Endothelial cell of umbilical vein (primary cell): ENCODE measurements around the gene SRPK1. TPM values are rescaled to one million over a fixed set of nuclear protein-coding genes. Genes with fewer than 3 reads are reported as not detected.

Experiments used
- BruUV-seq: library from RNA; stranded (reverse); fragments of 400-500 nt; replicated peaks from 2 replicates; lab custom pipeline; 2021; lab: Mats Ljungman, UMichigan
- CTCF ChIA-PET: fragments of 300-600, 350-600 bp; sonication (Branson Sonifier 250); formaldehyde crosslinking; loops from one replicate; lab custom pipeline; 2021; ENCODE audit warnings: antibody characterized with exemption, inconsistent platforms; lab: Charles Lee
- POLR2A ChIA-PET: fragments of 300-600, 350-600 bp; sonication (Branson Sonifier 250); formaldehyde crosslinking; loops from one replicate; lab custom pipeline; 2021; ENCODE audit warnings: antibody characterized with exemption, inconsistent platforms; lab: Charles Lee
- DNase-seq: peaks from one replicate; pipeline ENCODE4 v3.0.0-alpha.2; 2011; ENCODE audit warnings: low read depth, low spot score
- FAIRE-seq: peaks from 2 replicates; lab custom pipeline; 2011; peaks lifted over from hg19 to GRCh38; lab: Jason Lieb, UNC
- H2AFZ ChIP-seq: 2 replicates; pipeline ENCODE4 v1.6.0; 2012; ENCODE audit warnings: low read depth, low read length, control low read depth, inconsistent platforms
- H3K27ac ChIP-seq: 2 replicates; pipeline ENCODE4 v1.5.1; 2011; ENCODE audit warnings: low read depth, mild to moderate bottlenecking, control low read depth, low read length, moderate library complexity; ENCODE audit not compliant: insufficient read depth
- H3K27me3 ChIP-seq, 2 experiments: 2 replicates each; pipeline versions ENCODE4 v1.6.0 to v1.6.1; 2011; ENCODE audit warnings: low read length in 2 of 2, mixed read lengths in 1 of 2; ENCODE audit not compliant: control insufficient read depth in 2 of 2, insufficient read depth in 2 of 2
- H3K36me3 ChIP-seq, 2 experiments: 2 replicates in 1 of 2; 3 replicates in 1 of 2; pipeline ENCODE4 v1.5.1; 2011; ENCODE audit warnings: low read length in 2 of 2, mild to moderate bottlenecking in 1 of 2, moderate library complexity in 1 of 2; ENCODE audit not compliant: control insufficient read depth in 2 of 2, insufficient read depth in 2 of 2; ENCODE audit errors: extremely low read depth in 1 of 2
- H3K4me1 ChIP-seq: 3 replicates; pipeline ENCODE4 v1.5.1; 2011; ENCODE audit warnings: mild to moderate bottlenecking, low read length; ENCODE audit not compliant: control insufficient read depth, insufficient read depth; ENCODE audit errors: extremely low read depth
- H3K4me2 ChIP-seq: 2 replicates; pipeline ENCODE4 v1.6.1; 2011; ENCODE audit warnings: low read length, control low read depth, mixed read lengths; ENCODE audit not compliant: insufficient read depth
- H3K4me3 ChIP-seq, 3 experiments: fragments of 200-600 bp in 1 of 3; sonication (generic), shearing (Covaris generic) in 1 of 3; replicated peaks in 1 of 3; 2 replicates each; pipeline ENCODE4 v1.5.1; 2011 to 2016; ENCODE audit warnings: control low read depth in 3 of 3, low read length in 3 of 3, mild to moderate bottlenecking in 2 of 3, inconsistent platforms in 1 of 3, low read depth in 1 of 3, moderate library complexity in 1 of 3; ENCODE audit not compliant: insufficient read depth in 1 of 3
- H3K79me2 ChIP-seq: 2 replicates; pipeline ENCODE4 v1.6.0; 2012; ENCODE audit warnings: low read length, inconsistent platforms; ENCODE audit not compliant: control insufficient read depth, insufficient read depth
- H3K9ac ChIP-seq: replicated peaks from 2 replicates; pipeline ENCODE3; 2011; ENCODE audit warnings: low read length, control low read depth; ENCODE audit not compliant: insufficient read depth; ENCODE audit errors: extremely low read depth
- H3K9me1 ChIP-seq: replicated peaks from 3 replicates; pipeline ENCODE4 v1.6.0; 2011; ENCODE audit warnings: mild to moderate bottlenecking, low read length; ENCODE audit not compliant: control insufficient read depth, insufficient read depth; ENCODE audit errors: extremely low read depth
- H3K9me3 ChIP-seq: replicated peaks from 2 replicates; pipeline ENCODE4 v1.5.1; 2012; ENCODE audit warnings: low read length, inconsistent platforms; ENCODE audit not compliant: control insufficient read depth, insufficient read depth
- H4K20me1 ChIP-seq: replicated peaks from 2 replicates; pipeline ENCODE3; 2011; ENCODE audit warnings: mild to moderate bottlenecking, low read length; ENCODE audit not compliant: control insufficient read depth, insufficient read depth; ENCODE audit errors: extremely low read depth
- EZH2 ChIP-seq: IDR thresholded peaks from 2 replicates; pipeline ENCODE4 v1.6.1; 2012; ENCODE audit warnings: borderline replicate concordance, low read depth, mild to moderate bottlenecking, moderate library complexity, low read length, inconsistent platforms; ENCODE audit not compliant: severe bottlenecking
- FOS ChIP-seq: IDR thresholded peaks from 2 replicates; pipeline ENCODE4 v1.6.1; 2011; ENCODE audit warnings: mild to moderate bottlenecking, low read length, moderate library complexity, borderline replicate concordance; ENCODE audit not compliant: insufficient read depth
- GATA2 ChIP-seq: IDR thresholded peaks from 2 replicates; pipeline ENCODE4 v1.7.0; 2011; ENCODE audit warnings: low read depth, mild to moderate bottlenecking, moderate library complexity, mixed read lengths, low read length; ENCODE audit not compliant: insufficient read length, insufficient read depth
- JUN ChIP-seq: IDR thresholded peaks from 2 replicates; pipeline ENCODE4 v1.6.1; 2011; ENCODE audit warnings: borderline replicate concordance, low read depth; ENCODE audit not compliant: insufficient read length, insufficient read depth
- MYC ChIP-seq: IDR thresholded peaks from one replicate; pipeline ENCODE4 v1.6.1; 2011; ENCODE audit warnings: mild to moderate bottlenecking, low read depth, low read length
- POLR2A ChIP-seq: IDR thresholded peaks from 2 replicates; pipeline ENCODE4 v1.6.1; 2012; ENCODE audit warnings: low read depth, mild to moderate bottlenecking, control low read depth, low read length
- POLR2AphosphoS5 ChIP-seq: IDR thresholded peaks from 2 replicates; pipeline ENCODE4 v1.6.1; 2012; ENCODE audit warnings: low read depth, mild to moderate bottlenecking, control low read depth, low read length, moderate library complexity; ENCODE audit not compliant: insufficient read depth
- dilution Hi-C: fragments of 300-500 bp; cut with MboI; formaldehyde crosslinking; loops from one replicate; pipeline ENCODE4 v1.15.0; 2019; ENCODE audit warnings: low sequenced_read_pairs; ENCODE audit not compliant: extremely low pct_ligation_motif_present
- intact Hi-C: fragments of 100-400 bp; cut with micrococcal nuclease; formaldehyde crosslinking; loops from one replicate; pipeline ENCODE4 v1.10.0; 2022
- polyA plus RNA-seq, 4 experiments: library from polyadenylated mRNA; depleted of rRNA in 3 of 4; stranded (reverse) in 3 of 4; unstranded in 1 of 4; fragments of >200 nt; gene quantifications; 2 replicates each; pipeline versions ENCODE4 v1.2.1 to v1.2.3, GENCODE V29; 2011 to 2012; ENCODE audit warnings: missing spikeins in 1 of 4
- total RNA-seq: library from RNA; stranded (reverse); gene quantifications from 2 replicates; pipeline ENCODE4 v1.2.3, GENCODE V29; 2021
- TF ChIP-seq, protein P1 (sequence below), 2 donors: IDR thresholded peaks; 1 replicate in 1 of 2; 2 replicates in 1 of 2; pipeline ENCODE4 v1.5.1; 2011; ENCODE audit warnings: low read length in 2 of 2, mild to moderate bottlenecking in 2 of 2, moderate library complexity in 2 of 2, control low read depth in 1 of 2, inconsistent platforms in 1 of 2, low read depth in 1 of 2; ENCODE audit not compliant: insufficient read depth in 1 of 2; ENCODE audit errors: extremely low read depth in 1 of 2
- TF ChIP-seq, protein P2 (sequence below): IDR thresholded peaks from 2 replicates; pipeline ENCODE4 v1.6.1; 2011; ENCODE audit not compliant: insufficient read depth, insufficient read length

SRPK1 gene
- total and polyA plus RNA-seq, 2 donors (not counting 3 experiments of a cell fraction or from before 2014, with no cell fraction given), result 18.9 to 72.7 TPM

DNA sequence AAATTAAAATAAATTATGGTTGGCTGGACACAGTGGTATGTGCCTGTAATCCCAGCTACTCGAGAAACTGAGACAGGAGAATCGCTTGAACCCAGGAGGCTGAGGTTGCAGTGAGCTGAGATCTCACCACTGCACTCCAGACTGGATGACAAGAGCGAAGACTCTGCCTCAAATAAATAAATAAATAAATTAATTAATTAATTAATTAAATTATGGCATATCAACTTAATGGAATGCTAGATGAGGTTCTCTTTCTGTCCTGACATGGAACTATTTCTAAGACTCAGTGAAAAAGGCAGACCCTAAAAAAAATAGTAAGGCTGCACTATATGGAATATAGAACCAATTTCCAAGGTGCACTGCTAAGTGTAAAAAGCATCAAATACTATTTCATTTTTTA, 4.8 kb downstream of the SRPK1 start:
- FAIRE-seq, result no peak
- TF ChIP-seq, protein P1, sequence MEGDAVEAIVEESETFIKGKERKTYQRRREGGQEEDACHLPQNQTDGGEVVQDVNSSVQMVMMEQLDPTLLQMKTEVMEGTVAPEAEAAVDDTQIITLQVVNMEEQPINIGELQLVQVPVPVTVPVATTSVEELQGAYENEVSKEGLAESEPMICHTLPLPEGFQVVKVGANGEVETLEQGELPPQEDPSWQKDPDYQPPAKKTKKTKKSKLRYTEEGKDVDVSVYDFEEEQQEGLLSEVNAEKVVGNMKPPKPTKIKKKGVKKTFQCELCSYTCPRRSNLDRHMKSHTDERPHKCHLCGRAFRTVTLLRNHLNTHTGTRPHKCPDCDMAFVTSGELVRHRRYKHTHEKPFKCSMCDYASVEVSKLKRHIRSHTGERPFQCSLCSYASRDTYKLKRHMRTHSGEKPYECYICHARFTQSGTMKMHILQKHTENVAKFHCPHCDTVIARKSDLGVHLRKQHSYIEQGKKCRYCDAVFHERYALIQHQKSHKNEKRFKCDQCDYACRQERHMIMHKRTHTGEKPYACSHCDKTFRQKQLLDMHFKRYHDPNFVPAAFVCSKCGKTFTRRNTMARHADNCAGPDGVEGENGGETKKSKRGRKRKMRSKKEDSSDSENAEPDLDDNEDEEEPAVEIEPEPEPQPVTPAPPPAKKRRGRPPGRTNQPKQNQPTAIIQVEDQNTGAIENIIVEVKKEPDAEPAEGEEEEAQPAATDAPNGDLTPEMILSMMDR (IDR thresholded peaks at IDR 0.05; ENCODE audit: extremely low read depth in 1 of 2, insufficient read depth in 1 of 2, low read depth in 1 of 2, low read length in 2 of 2), result no peak
- TF ChIP-seq FOS, result no peak
- no peak for TF ChIP-seq GATA2
- TF ChIP-seq MYC, result no peak
- TF ChIP-seq EZH2, result no peak
- TF ChIP-seq POLR2A, result no peak
- no TSS peak for BruUV-seq
- H3K27ac ChIP-seq, result no peak overlapping the region
- no peaks in the 10 kb centered on the region for H3K9me1 ChIP-seq
- no peak overlapping the region for H2AFZ ChIP-seq
- no peaks in the 10 kb centered on the region for H3K9me3 ChIP-seq
- H3K27me3 ChIP-seq, result no peaks in the 10 kb centered on the region
- CTCF ChIA-PET, result interaction anchor here (2.0 kb wide), 1 partner anchor 8 kb away, joined by 8 read pairs; no protein-coding TSS in a partner anchor
- H4K20me1 ChIP-seq, result no peaks in the 10 kb centered on the region
- DNase-seq, result no peak
- POLR2A ChIA-PET, result no interaction called here
- dilution Hi-C loops (no loop called here), intact Hi-C loops (no loop called here)
- H3K4me1 ChIP-seq, result peaks cover 23% of the 10 kb centered on the region
- H3K36me3 ChIP-seq, result peaks cover 0 to 3% of the 10 kb centered on the region in 2 experiments
- H3K4me2 ChIP-seq, result no peak overlapping the region
- H3K4me3 ChIP-seq, result no peak overlapping the region
- no peak overlapping the region for H3K9ac ChIP-seq
- H3K79me2 ChIP-seq, result peaks cover 71% of the 10 kb centered on the region

DNA sequence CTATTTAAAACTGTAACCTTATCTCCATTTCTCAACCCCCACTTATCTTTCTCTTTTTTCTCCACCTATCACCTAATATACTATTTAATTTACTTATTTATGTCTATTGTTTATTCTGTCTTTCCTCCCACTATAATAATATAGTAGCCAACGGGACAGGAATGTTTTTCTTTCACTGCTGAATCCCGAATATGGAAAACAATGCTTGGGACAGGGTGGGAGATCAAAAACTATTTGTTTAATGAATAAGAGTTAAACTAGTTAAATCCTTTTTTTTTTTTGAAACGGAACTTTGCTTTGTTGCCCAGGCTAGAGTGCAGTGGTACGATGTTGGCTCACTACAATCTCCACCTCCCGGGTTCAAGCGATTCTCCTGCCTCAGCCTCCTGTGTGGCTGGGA, 6.4 kb downstream of the SRPK1 start:
- CTCF ChIA-PET, result no interaction called here
- TF ChIP-seq, protein P2, sequence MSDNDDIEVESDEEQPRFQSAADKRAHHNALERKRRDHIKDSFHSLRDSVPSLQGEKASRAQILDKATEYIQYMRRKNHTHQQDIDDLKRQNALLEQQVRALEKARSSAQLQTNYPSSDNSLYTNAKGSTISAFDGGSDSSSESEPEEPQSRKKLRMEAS, result no peak
- TF ChIP-seq MYC, result no peak
- TF ChIP-seq FOS, result no peak
- no peak for TF ChIP-seq GATA2
- TF ChIP-seq, protein P1 (IDR thresholded peaks at IDR 0.05; ENCODE audit: extremely low read depth in 1 of 2, insufficient read depth in 1 of 2, low read depth in 1 of 2, low read length in 2 of 2), result no peak
- no peak for TF ChIP-seq POLR2A
- no peak for TF ChIP-seq EZH2
- TF ChIP-seq JUN, result no peak
- no peak for TF ChIP-seq POLR2AphosphoS5
- dilution Hi-C loops (no loop called here), intact Hi-C loops (no loop called here)
- no peaks in the 10 kb centered on the region for H3K9me3 ChIP-seq
- peak; percentile 42 for FAIRE-seq
- BruUV-seq, result no TSS peak
- no peaks in the 10 kb centered on the region for H4K20me1 ChIP-seq
- no peak overlapping the region for H3K4me3 ChIP-seq
- peak; percentile 39 for DNase-seq
- H3K9ac ChIP-seq, result no peak overlapping the region
- peaks cover 73% of the 10 kb centered on the region for H3K79me2 ChIP-seq
- no peak overlapping the region for H3K27ac ChIP-seq
- H3K9me1 ChIP-seq, result no peaks in the 10 kb centered on the region
- no peaks in the 10 kb centered on the region for H3K27me3 ChIP-seq
- H3K4me2 ChIP-seq, result no peak overlapping the region
- POLR2A ChIA-PET, result no interaction called here
- H3K4me1 ChIP-seq, result peaks cover 23% of the 10 kb centered on the region
- peaks cover 0 to 5% of the 10 kb centered on the region in 2 experiments for H3K36me3 ChIP-seq
- H2AFZ ChIP-seq, result no peak overlapping the region
